Esophagus squamous epithelium (tissue), 4 donors: Measurements from ENCODE around the gene SPDYE3.

Experiments
- CTCF ChIP-seq, 6 experiments: fragments of 450-650 bp in 4 of 6; fragments of 200-600 bp in 2 of 6; sonication (generic) in 2 of 6; IDR thresholded peaks; one replicate each; pipeline ENCODE4 v1.5.1; 2016 to 2019; ENCODE audit warnings: antibody characterized with exemption in 6 of 6, mild to moderate bottlenecking in 4 of 6, moderate library complexity in 4 of 6
- POLR2A ChIP-seq, 4 donors: fragments of 450-650 bp; IDR thresholded peaks; one replicate each; pipeline ENCODE4 v1.6.1; 2017; ENCODE audit warnings: antibody characterized with exemption in 4 of 4, mild to moderate bottlenecking in 4 of 4, moderate library complexity in 3 of 4

GRCh38 chr7:100335566-100336466 lies 28.3 kb downstream of the SPDYE3 start:
- TF ChIP-seq CTCF (IDR thresholded peaks at IDR 0.05) (peak in 1 of 6 experiments; percentile 5), POLR2A (IDR thresholded peaks at IDR 0.05) (peak in 3 of 4 donors; percentile 91 to 99 (median 96))
